Gastrocnemius medialis (tissue), 4 donors: Measurements from ENCODE around the gene SGSM2.

Source experiments
- CTCF ChIP-seq, 5 experiments: fragments of 450-650 bp in 3 of 5; fragments of 200-600 bp in 2 of 5; sonication (generic) in 2 of 5; IDR thresholded peaks in 4 of 5; conservative IDR thresholded peaks in 1 of 5; 1 replicate in 4 of 5; 2 replicates in 1 of 5; pipeline ENCODE4 v1.5.1; 2016 to 2019; ENCODE audit warnings: antibody characterized with exemption in 5 of 5, mild to moderate bottlenecking in 3 of 5, moderate library complexity in 3 of 5
- POLR2A ChIP-seq, 2 donors: fragments of 450-650 bp; IDR thresholded peaks; one replicate each; pipeline ENCODE4 v1.6.1; 2017; ENCODE audit warnings: antibody characterized with exemption in 2 of 2, mild to moderate bottlenecking in 2 of 2, moderate library complexity in 2 of 2

- no peak for TF ChIP-seq CTCF (IDR thresholded peaks at IDR 0.05 in 4 of 5, conservative IDR thresholded peaks at IDR 0.05 in 1 of 5)
- TF ChIP-seq POLR2A (IDR thresholded peaks at IDR 0.05) = no peak
Measured at GRCh38 chr17:2401426-2402221, 64.3 kb downstream of the SGSM2 start.
